HG02981 (cell line): ENCODE data around the gene NDUFAF5.

Source experiments
- ATAC-seq: cut with Tn5 transposase; IDR thresholded peaks from one replicate; pipeline ENCODE4 v1.9.1; 2021; ENCODE audit warnings: mild to moderate bottlenecking, moderate library complexity; ENCODE audit not compliant: unreplicated experiment

NDUFAF5 gene

GRCh38 chr20:13870170-13870748 lies 85.4 kb downstream of the NDUFAF5 start:
- ATAC-seq: no peak
